ENCODE measurements around the gene PLEKHH2.

PLEKHH2 gene

GRCh38 chr2:43764086-43764705 lies 127.1 kb downstream of the PLEKHH2 start:
- DNase-seq: peak; percentile 19

- no peak for DNase-seq
Observed at GRCh38 chr2:43766006-43766405, 128.9 kb downstream of the PLEKHH2 start.

DNA sequence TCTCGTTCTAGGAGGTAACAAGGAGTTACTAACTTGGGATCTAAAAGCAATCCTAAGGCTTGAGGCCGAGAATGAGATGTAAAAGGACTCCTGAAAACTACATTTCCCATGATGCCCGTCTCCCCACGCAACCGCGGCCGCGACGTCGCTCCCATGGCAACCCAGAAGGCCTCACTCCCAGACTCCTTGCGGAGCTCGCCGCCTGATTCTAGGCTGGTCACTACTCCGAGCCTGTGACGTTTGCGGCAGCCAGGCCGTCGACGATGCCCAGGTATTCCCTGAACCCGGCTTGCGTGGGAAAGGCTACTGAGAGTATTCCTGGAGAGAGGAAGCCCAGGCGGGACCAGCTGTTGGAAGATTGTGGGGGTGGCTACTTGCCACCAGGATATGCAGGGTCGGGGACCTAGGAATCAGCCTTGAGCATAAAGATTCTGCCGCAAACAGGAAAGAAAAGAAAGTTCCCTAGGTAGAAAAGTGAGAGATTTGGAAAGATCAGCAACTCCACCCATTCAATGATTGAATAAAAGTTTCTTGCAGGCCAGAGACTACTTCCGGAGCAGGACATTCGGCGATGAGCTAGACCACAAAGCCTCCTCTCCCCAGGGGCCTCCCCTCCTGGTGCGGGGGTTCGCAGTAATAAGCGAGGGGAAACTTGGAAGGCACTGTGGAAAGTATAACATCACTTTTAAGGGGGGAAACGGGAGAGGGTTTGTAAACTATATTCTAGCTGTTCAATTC lies 137.0 kb downstream of the PLEKHH2 start, which contains the start of gene DYNC2LI1:
TSS of gene DYNC2LI1 (plus strand) at position 164 of the 738 bp plus-strand sequence. CDS start at position 264, 100 bp downstream.
- DNase-seq: peak; percentile 87

DNA sequence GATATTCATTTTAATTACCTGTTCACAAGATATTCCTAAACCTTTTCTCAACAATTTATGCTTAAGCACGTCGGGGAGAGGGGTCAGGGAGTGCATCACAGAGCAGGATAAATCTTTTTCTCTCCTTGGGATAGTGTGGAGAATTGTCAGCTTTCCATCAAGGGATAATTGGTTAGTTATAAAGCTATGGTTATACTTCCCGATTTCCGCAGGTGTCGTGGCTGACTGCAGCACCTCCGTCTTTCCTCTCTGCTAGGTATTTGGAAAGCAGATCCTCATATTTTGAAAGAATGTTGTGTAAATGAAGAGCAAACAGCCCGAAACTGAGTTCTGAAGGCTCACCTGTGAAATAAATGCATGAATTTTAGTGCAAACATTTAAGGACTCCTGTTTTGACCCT lies 137.6 kb downstream of the PLEKHH2 start:
- DNase-seq: no peak

GRCh38 chr2:43776324-43776723 lies 139.3 kb downstream of the PLEKHH2 start:
- DNase-seq: no peak

GRCh38 chr2:43777306-43777926 lies 140.4 kb downstream of the PLEKHH2 start:
- no peak for DNase-seq

- DNase-seq: no peak
Observed at GRCh38 chr2:43778233-43778632, 141.2 kb downstream of the PLEKHH2 start.

DNA sequence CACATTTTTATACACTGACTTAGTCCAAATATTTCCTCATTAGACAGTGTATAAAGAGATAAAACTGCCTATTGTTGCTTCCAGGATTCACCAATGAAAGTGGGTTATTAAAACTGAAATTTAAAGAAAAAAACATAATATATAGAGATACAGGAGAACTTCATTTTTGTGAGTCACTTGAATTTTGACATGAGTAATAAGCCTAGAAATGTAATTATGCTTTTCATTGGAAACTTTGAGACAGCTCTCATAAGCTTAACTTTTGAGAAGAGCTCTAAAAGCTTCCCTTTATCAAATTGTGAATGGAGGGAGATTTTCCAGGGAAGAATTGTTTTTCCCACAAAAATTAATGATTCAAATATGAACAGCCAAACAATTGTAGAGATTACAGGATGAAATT lies 150.8 kb downstream of the PLEKHH2 start:
- no peak for DNase-seq

DNA sequence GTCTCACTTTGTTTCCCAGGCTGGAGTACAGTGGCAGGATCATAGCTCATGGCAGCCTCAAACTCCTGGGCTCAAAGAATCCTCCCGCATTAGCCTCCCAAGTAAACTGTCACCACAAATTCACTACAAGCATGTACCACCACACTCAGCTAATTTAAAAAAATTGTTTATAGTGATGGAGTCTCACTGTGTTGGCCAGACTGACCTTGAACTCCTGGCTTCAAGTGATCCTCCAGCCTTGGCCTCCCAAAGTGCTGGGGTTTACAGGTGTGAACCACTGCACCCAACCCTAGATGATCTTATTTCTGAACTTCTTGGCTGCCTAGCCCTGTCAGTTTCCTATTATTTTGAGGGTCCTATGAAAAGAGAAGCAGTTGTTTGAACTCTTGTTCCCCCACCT lies 151.6 kb downstream of the PLEKHH2 start:
- DNase-seq: no peak

DNA sequence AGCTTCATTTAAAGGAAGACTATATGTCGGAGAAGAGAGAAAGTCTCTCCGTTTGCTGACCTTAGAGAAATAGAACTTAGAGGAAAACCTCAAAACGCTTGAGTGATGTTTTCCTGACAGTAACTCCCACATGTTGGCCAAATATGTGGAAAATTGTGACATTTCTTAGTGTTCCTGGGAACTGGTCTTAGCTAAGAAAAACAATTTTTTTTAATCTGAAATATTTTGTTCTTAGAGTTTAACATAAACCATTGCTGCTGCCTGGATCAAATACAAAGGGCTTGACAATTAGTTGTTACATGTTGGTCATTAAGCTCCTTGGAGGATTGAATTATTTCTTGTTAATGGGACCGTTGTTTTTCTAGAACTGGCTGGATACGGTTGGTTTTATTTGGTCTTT lies 153.1 kb downstream of the PLEKHH2 start:
- no peak for DNase-seq

DNA sequence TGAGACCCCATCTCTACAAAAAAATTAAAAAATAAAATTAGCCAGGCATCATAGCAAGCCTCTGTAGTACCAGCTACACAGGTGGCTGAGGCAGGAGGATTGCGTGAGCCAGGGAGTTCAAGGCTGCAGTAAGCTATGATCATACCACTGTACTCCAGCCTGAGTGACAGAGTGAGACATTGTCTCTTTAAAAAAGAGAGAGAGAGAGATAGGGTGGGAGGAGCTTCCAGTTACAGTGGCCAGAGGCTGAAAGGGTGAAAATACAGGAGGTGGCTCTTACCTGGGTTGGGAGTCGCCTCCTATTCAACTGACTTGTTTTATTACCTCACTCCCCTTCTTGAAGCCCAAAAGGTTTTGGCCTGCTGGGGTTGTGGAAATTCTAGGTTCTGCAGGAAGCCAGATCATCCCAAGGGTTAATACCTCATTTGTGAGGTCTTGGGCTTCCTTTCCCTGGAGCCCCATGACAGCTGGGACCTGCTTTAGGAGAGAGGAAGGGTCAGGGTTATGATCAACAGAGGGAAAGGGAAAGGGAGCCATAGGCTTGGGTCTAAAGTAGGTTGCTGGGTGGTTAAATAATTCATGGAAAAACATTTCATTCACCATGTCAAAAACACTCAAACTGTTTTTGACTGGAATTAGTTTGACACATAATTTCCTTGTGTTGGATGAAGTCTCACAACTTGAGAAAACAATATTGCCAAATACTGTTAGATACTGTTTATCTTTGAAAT lies 154.1 kb downstream of the PLEKHH2 start:
- no peak for DNase-seq

DNA sequence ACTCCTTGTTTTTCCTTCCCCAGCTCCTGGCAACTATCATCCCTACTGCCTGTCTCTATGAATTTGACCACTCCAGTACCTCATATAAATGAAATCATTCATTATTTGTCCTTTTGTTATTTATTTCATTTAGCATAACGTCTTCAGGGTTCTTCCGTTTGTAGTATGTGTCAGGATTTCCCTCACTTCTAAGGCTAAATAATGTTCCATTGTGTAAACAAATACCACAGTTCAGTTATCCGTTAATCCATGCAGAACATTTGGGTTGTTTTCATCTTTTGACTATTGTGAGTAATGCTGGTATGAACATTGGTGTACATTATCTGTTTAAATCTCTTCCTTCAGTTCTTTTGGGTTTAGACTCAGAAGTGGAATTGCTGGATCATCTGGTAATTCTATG lies 155.6 kb downstream of the PLEKHH2 start:
- DNase-seq: no peak

DNA sequence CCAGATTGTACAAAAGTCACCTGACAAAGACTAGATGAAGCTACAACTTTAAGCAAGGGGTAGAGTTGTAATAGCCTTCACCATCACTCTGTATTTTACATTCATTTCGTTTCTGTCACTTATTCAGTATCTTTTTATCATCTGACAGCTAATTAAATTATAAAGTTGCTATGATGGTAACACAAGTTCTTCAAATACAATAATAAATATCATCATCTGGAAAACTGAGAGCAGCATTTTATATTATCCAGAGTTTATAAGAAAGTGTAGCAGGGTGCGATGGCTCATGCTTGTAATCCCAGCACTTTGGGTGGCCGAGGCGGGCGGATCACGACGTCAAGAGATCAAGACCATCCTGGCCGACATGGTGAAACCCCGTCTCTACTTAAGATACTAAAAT lies 157.9 kb downstream of the PLEKHH2 start:
- no peak for DNase-seq

GRCh38 chr2:43796206-43796605 lies 159.1 kb downstream of the PLEKHH2 start:
- no peak for DNase-seq

- DNase-seq: no peak
Observed at GRCh38 chr2:43798300-43798699, 161.2 kb downstream of the PLEKHH2 start.

GRCh38 chr2:43800894-43801293 lies 163.8 kb downstream of the PLEKHH2 start:
- DNase-seq: no peak

- no peak for DNase-seq
Observed at GRCh38 chr2:43802135-43802534, 165.1 kb downstream of the PLEKHH2 start.

DNA sequence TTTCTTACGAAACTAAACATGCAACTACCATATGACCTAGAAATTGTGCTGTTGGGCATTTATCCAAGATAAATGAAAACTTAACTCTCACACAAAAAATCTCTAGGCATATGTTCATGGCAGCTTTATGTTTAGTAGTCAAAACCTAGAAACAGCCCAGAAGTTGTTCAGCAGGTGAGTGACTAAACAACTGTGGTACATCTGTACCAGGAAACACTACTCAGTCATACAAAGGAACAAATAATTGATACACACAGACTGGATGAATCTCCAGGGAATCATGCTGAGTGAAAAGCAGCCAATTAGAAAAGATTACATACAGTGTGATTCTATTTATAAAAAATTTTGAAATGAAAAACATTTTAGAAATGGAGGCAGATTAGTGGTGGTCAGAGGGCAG lies 166.1 kb downstream of the PLEKHH2 start:
- DNase-seq: no peak

- DNase-seq: no peak
Observed at GRCh38 chr2:43806719-43807031, 169.6 kb downstream of the PLEKHH2 start.

DNA sequence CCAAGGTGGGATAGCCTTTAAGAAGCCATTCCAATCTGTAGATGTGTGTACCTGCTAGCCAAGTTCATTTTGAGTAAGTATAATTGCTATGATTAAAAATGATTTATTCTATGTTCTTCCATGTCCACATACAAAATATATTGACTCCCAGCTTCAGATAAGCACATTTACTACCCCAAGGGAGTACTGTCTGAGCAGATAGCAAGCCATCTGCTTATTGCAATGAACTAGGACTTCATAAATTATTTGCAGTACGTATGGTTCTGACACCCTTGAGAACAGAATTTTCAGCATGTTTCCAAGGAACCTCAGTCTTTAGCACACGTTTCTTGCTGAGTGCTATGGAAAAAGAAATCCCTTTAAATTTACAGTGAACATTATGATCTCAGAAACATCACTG lies 173.4 kb downstream of the PLEKHH2 start:
- no peak for DNase-seq

DNA sequence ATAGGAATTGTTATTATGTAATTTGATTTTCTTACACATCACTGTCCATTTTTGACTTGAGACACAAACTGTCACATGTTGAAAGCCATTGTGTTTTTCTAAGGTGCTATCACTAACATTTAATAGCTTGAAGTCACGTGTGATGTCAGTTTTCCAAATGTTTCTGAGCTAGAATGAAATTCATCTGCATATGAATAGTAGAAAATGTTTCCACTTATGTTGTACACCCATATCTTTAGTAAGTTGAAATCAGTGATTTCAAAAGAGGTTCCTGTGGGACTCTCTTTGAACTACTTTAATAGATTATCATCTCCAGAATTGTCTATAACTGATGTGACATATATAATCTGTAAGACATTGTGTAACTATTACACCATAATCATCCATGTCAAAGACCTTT lies 173.8 kb downstream of the PLEKHH2 start:
- no peak for DNase-seq

GRCh38 chr2:43812006-43812405 lies 174.9 kb downstream of the PLEKHH2 start:
- DNase-seq: no peak

DNA sequence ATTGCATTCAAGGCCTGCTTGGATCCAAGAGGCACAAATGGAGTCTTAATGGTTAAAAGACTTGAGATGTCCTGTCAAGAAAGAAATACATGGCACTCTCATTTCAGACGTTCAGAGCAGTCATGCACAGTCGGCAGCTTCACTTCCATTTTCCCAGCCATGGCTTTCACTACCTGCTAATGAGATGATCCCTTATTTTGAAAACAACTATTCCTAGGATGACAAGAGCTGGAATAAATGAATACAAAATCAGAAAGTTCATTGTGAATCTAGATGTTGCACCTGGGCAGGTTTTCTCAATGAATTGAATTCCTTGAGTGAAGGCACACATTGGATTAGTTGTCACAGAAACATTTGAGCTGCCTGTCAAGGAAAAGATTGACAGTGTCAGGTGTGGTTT lies 175.9 kb downstream of the PLEKHH2 start:
- no peak for DNase-seq

- no peak for DNase-seq
Observed at GRCh38 chr2:43814711-43815110, 177.7 kb downstream of the PLEKHH2 start.

All from fibroblast of skin of right quadriceps (primary cell).